KG1 (cell line): ENCODE data around the gene NEK3.
"Not testable (repeated sequence)": the region's sequence is repeated elsewhere in the genome, so short reads cannot be mapped to it uniquely, and the experiment has no call there.

Source experiments
- DNase-seq: peaks from one replicate; lab custom pipeline; 2025; lab: John Stamatoyannopoulos, UW

Gene NEK3

DNA sequence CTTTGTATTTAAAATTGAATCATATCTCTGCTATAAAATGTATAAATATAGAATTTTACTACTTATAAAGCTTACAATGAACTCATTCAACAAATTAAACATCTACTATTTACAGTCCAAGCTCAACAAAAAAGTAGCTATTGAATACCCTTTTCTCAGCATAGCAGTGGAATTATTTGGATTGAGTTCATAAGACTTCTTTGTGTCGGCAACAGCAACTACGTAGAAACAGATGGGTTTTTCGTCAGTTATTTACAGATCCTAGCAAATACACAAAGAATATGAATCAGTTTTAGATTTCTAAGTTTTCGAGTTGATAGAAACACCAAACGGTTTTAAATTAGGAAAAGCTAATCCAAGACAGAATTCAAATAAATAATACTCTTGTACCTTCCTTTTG lies 10.4 kb upstream of the NEK3 start:
- no peak for DNase-seq

DNA sequence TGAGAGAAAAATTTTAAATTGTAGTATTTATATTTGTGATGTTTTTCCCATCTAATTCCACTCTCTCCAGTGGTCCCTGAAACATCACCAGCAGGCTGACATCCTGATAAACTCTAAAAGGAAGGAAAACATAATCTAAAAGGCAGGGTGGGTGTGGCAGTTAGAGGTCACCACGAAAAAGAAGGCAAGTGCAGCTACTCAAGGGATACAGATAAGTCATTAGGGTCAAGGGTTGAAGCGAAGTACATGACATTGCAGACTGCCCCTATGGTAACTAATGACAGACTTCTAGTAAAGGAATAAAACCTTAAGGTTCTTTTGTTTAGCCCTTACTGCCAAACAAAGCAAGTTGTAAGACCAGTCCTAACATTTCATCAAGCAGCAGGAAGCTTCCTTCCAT lies 6.0 kb upstream of the NEK3 start:
- no peak for DNase-seq

DNA sequence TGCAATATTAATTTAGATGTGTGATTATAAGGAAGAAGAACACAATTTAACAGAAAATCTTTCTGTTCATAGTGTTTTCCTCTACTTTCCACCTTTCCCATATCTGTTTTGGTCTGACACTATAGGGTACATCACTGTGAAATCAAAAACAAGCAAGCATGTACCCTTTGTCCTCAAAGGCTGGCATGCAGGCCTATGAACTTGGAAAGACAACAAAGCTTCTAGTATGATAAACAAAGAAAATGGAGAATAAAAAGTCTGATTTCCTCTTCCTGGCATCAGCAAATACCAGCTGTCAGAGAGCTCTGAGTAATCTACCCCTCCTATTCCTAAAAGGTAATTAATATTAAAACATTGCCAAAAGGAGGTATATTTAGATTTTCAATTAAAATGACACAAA lies 5.6 kb upstream of the NEK3 start:
- no peak for DNase-seq

DNA sequence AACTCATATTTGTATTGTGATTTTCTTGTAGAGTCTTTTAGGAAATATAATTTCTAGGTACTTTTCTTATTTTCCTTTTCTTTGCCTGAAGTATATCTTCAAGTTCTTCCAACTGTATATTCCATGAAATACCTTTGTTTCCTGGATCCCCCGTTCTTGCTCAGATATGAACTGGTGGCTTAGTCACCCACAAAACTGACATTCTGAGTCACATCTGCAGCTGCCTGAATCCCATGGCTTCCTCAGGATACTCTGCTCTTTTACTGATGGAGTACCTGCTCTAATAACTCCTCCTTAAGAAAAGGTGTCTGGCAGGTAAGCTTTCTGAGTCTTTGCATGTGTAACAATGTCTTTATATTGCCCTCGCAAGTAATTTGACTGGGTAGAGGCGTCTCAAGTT lies 4.5 kb upstream of the NEK3 start:
- not testable (repeated sequence) for DNase-seq

DNA sequence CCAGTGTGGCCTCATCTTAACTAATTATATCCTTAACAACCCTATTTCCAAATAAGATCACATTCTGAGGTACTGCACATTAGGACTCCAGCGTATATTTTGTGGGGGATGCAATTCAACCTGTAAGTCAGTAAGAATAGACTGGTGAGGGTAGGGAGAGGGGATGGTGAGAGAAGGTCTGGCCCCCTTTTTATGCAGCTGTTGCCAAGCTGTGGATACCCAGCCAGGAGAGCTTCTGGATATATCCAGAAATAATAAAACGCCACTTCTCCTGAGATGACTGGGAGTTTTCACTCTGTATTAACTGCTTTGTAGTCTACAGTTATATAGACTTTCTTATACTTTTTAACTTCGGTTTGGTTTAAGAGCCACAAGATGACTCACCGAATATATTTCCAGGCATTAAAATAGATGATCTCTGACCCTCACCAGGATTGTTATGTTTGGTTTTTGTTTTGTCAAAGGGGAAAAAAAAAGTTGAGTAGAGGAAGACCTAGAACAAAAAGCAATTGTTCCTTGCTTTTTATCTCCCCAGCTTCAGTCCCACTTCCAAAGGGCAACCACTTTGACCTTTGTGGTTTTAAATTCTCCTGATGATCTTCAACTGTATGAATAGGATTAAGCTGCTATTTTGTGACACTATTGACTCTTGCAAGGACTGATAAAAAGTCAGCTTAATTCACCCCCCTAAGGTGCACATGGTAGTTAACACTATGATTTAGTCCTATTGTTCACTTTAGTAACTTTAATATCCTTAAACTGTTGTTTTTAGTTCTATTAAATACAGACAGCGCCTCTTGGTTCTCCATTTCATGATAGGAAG lies 3.1 kb upstream of the NEK3 start:
- no peak for DNase-seq

DNA sequence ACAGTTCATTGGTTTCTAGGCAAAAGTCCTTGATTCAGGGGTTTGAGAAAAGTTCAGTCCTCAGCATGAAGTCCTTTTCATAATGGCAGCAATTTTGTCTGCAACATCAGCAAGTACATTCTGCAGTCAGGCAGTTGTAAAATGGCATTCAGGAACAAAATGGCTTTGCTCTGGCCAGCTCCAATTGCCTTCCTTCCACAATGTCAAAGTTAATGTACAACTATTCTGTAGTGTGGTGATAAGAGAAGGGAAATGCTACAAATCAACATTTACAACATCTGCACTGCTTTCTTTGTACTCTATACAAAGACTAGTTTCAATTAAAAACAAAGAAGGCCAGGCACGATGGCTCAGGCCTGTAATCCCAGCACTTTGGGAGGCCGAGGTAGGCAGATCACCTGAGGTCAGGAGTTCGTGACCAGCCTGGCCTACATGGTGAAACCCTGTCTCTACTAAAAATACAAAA lies 1.8 kb upstream of the NEK3 start:
- DNase-seq = no peak

DNA sequence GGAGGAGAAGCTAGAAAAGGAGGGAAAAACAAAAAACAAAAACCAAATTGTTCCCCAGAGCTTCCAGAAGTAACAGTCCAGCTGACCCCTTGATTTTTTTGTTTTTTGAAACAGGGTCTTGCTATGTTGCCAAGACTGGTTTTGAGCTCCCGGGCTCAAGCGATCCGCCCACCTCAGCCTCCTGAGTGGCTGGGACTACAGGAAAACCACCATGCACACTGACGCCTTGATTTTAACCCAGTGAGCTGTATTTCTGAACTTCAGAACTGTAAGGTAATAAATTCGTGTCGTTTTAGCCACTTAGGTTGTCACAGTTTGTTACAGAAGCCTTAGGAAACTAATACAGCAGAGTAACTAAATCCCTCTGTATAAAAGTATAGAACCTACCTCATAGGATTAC lies 1.1 kb upstream of the NEK3 start:
- DNase-seq = no peak

DNA sequence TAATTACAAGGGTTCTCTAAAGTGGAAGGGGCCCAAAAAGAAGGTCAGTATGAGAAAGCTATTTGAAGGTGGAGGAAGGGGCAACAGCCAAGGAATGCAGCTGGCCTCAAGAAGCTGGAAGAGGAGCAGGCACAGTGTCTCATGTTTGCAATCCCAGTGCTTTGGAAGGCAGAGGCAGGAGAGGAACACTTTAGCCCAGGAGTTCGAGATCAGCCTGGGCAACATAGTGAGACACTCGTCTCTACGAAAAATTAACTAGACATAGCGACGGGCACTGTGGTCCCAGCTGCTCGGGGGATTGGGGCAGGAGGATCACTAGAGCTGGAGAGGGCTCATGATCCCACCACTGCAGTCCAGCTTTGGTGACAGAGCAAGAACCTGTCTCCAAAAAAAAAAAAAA lies 656 bp upstream of the NEK3 start:
- DNase-seq = no peak

DNA sequence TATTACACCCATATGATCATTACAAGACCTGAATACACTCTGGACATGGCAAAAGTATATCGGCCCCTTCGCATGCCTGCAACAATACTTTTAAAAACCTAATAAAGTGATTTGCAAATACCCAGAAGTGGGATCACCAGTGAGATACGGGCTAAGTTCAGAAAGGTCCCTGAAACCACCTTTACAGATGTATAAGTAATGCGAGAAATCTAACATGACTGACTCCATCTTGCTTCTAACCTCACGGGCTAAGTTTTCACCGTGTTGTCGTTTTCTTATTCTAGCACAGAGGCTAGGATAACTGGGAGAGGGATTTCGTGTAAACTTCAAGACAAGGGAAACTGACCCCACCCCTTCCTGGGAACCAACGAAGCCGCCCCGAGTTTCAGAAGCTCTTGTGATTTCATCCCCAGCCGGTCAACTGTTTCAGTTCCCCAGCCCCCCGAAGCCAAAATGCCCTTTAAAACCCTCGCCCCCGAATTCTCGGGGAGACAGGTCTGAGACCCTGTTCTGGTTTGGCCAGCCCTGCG lies 703 bp downstream of the NEK3 start:
- DNase-seq = no peak

DNA sequence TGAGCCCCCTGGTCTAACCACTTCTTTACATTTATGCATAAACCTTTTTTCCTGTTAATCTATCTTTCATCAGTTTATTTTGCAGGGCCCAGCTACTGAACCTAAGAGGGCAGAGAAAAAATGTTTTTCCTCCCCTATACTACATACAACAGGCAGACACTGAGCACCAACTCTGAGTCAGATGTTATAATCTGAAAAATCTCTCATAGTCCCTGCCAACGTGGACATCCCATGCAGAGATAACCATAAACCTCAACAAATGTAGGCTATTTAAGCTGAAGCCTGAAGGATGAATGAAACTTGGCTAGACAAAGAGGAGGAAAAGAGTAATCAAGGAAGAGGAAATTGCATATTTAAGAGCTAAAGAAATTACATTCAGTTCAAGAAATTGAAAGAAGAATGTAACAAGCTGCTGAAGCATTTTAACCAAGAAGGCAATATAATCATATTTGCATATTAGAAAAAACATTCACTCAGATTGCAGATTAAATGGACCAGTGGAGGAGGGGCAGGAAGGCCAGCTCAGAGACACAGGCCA lies 2.6 kb downstream of the NEK3 start:
- DNase-seq = no peak

DNA sequence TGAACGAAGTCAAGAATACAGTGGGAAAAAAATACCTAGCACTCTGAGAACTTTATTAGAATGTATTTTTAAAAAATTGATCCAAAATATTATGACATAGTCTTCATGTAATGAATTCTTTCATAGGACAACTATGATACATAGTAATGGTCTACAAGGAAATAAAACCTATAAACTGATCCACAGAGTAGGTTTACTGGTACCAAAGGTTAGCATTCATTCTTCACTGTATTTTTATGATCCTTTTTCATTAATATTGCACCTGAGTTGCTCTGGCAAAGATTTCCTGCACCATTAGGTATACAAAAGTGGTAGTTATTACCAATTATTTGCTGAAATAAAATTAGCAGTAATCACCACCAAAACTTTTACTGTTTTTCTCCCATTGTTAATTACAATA lies 4.2 kb downstream of the NEK3 start:
- DNase-seq = no peak

DNA sequence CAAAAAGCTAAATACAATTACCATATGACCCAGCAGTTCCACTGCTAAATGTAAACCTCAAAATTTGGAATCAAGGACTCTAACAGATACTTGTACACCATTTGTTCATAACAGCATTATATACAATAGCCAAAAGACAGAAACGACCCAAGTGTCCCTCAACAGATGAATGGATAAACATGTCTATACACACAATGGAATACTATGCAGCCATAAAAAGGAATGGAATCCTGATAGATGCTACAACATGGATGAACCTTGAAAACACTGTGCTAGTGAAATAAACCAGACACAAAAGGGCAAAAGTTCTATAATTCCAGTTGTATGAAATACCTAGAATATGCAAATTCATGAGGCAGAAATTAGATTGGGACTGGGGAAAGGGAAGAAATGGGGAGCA lies 12.2 kb downstream of the NEK3 start:
- DNase-seq = no peak

DNA sequence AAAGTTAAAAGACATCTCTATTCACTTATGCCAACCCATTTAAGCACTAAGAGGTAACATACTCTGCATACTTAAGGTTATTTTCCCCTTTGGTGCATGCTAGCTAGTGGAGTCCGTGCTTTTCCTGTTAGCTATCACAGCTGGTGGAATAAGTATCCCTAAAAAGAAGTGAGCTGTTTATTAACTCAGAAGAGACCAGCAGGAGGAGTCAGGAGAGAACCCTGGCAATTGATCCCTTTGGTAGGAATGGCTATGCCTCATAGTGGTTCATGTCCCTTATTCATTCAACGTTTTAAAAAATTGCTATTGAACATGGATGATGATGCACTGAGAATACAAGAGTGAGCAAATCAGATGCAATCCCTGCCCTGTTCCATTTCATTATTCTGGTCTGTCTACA lies 18.1 kb downstream of the NEK3 start:
- no peak for DNase-seq

DNA sequence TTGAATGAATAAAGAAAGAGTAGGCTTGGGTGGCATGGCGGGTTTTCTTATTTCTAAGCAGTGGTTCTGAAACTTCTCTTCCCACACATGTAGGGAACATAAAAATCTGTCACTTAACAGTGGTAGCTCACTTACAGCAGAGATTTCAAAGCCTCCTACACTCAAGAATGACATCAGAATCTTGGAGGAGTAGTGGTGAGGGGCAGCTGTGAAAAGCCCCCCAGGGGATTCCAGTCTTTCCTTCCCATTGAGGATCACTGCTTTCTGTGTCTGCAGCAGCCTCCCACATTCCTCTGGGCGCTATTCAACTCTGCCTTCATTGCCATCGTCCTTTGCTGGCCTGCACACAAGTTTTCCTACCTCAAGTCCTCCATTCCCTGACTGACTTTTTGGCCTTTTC lies 21.9 kb downstream of the NEK3 start:
- no peak for DNase-seq

DNA sequence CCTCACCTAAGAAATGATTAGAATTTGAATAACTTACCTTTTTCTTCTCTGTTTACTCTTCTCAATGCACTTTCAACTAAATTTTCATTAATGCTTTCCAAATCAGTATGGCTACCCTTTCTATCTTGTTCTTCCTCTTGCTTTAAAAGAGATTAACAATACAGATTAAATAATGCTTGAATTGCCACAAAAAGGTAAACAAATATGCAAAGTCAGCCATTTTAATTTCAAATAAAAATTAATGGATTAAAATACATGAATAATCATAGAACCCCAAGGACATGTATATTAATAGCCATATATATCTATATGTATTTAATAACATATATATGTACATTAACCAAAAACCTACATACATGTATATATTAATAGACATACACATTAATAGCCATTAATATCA lies 22.6 kb downstream of the NEK3 start:
- DNase-seq = no peak

DNA sequence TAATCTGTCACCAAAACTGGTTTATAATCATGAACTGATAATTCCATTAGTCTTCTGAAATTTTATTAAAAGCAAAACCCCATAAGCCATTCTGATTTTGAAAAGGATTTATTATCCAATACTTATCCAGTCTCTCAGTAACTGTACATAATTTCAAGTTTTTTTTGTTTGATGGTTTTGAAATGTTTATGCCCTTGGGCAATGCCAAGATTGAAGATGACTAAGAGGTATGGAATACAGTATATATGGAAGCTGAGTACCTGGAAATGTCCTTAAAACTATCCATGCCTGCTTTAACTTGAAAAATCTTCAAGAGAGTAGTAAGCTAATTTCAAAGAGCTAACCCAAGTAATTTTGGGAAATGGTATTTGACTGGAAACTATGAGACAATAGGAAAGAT lies 28.8 kb downstream of the NEK3 start:
- no peak for DNase-seq

DNA sequence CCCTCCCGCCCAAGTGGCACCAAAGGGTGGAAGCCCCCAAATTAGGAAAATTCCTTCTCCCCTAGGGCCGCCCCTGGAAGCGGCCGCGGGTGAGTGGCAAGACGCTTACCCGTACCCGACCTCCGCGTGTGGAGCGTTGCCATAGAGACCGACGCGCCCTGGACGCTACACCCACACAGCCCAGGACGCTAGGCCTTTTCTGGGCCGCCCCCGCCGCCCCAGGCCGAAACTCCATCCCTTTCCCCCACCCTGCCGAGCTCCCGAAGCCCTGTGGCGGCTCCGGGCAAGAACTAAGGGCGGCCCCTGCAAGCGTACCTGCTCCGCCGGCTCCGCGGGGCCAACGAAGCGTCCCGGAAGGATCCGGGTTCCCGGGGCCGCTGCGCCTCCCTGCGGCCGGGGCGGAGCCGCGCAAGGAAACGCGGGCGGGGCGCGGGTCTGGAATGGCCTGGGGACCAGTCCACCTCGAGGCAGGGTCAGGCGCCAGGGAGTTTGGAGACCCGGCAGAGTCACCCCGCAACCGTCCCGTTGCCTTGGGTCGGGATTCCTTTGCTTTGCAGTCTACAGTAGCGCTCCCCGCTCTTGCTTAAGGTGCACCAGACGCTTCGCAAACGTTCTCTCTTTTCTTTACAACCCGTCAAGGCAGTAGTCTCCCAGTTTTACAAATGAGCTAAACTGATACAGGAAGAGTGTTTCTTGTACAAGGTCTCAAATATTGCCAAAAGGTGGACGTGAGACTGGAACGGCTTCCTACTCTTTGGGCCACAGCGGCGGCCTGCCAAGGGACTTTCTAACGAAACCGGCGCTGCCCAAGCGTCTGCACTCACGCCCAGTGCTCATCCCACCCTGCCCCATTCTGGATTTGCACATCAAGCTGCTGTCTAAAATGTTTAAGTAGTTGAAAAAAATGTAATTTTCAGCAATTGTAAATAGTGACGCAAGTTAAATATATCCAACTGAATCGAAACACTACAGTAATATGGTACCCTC lies 30.4 kb downstream of the NEK3 start, which contains the start of gene NEK5:
Gene NEK5 (minus strand): TSS at position 360 of the 987 bp plus-strand sequence. CDS start 1,591 bp downstream, outside the sequence.
- DNase-seq = peak; percentile 31

DNA sequence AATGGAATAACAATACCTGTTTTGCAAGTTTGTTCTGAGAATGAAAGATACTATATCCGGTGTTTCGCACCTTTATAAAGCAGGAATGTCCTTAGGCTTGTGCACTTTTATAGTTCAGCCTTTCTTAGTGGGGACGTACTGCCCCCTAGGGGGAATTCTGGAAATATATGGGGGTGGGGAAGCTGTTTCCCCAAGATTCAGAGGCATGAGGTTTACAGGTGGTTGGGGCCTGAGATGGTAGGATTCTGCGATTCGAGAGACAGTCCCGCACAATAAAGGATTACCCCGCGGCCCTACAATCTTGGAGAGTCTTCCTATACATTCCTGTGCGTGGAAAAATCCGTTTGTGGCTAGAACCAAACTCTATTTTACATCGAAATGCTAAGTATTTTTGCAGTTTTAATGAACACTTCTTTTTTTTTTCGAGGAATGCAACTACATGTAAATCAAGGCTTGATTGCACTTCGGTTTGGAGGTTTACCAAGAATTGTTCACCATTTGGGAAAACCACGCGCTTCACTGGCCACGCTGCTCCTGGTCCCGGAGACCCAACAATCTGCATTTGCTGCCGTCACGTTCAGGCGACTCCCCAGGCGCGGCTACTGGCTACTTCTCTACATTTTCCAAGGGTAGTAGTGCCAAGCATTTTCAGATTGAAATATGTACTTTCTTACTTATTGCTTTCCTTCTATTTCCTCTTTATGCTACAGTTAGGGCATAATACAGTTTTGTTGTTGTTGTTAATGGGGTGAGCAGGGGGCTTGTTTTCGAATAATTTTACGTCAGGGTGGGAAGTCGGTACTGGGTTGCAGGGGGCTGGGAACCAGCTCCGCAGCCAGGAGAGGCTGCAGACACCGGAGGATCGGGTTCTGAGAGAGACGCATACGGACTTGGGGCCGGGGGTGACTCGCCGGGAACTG lies 31.4 kb downstream of the NEK3 start:
- peak; percentile 63 for DNase-seq

DNA sequence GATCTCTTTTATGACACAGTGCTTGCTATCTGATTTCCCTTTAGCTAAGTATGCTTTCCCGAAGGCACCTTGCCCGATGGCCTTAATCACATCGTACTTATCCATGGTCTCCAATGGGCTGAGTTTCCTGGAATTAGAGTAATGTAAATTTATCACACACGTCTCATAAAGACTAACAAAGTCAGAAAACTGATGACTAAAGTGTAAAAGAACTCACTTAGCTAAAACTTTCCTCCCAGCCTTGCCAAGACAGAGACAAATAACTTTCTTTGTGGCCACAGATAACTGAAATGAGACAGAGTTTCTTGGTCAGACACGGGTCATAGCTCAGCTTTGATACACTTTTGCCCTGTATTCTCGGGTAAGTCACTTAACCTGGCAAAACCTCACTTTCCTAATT lies 32.0 kb downstream of the NEK3 start:
- no peak for DNase-seq

DNA sequence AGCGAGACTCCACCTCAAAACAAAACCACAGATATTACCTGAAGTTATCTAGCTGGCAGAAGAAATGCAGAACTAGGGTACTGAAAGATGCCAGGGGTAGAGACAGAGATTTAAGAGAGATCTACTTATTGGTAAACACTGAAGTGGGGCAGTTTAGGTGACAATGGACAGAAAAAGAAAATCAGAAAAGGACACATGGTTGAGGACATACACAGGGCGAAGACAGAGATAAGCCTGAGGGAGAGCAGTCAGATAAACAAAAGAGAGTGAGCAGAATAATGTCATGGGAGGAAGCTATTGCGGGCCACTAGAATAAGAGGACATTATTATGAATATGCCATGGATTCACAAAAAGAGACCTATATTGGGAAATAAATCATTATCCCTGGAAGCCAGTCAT lies 33.9 kb downstream of the NEK3 start:
- no peak for DNase-seq

DNA sequence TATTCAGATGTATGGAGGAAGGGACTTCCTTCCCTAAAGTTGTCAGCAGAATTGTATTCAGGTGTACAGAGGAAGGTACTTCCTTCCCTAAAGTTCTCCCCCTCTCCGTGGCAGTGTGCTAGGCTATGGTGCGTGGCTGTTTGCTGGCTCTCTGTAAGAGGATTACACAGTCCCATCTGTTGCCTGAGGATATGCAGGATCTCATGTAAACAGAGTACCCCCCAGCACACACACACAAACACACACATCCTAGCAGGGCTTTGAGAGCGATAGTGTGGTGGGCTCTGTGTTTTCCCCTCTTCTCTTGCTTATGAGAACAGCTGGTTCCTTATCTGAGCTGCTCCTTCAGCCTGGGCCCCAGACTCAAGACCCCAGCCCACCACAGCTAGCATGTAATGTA lies 40.8 kb downstream of the NEK3 start:
- no peak for DNase-seq
